RWPE1 (cell line): ENCODE measurements around the gene OSTN.

Experiments used
- CTCF ChIA-PET: fragments of 350-600 bp; sonication (Branson Sonifier 250); formaldehyde crosslinking; extraction: SDS; loops from one replicate; lab custom pipeline; 2021; lab: Yijun Ruan, JAX
- POLR2A ChIA-PET: fragments of 400-600 bp; formaldehyde crosslinking; extraction: SDS; loops from one replicate; lab custom pipeline; 2020; ENCODE audit warnings: antibody characterized with exemption; ENCODE audit not compliant: low non-redundant PET; lab: Yijun Ruan, JAX
- DNase-seq: peaks from one replicate; pipeline ENCODE4 v3.0.0; 2012; ENCODE audit warnings: low spot score
- H3K27ac ChIP-seq: fragments of 450-650 bp; 2 replicates; pipeline ENCODE4 v1.5.1; 2017
- TF ChIP-seq, protein P1 (sequence below): fragments of 450-650 bp; conservative IDR thresholded peaks from 2 replicates; pipeline ENCODE4 v1.5.1; 2017; ENCODE audit warnings: low read depth, mild to moderate bottlenecking

Gene OSTN, protein sequence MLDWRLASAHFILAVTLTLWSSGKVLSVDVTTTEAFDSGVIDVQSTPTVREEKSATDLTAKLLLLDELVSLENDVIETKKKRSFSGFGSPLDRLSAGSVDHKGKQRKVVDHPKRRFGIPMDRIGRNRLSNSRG

DNA sequence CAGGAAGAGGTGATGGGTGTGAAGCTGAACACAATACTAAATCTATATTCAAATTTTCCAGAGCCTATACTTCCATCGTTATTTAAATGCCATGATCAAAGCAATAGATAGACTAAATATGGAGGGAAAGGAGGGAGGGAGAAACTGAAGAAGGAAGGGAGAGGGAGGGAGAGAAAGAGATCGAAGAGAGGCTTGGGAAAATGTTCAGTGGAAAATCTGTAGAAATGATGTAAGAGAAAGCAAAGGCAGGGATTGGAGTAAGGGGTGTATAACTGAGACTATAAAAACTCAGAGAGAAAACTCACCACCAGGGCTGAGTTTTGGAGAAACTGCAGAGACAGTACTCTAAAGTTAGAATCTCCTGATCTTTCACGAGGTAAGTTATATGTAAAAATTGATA is at the start of gene OSTN:
OSTN (plus strand) TSS at position 310 of the 400 bp plus-strand sequence. CDS start 13,292 bp downstream, outside the sequence.
- TF ChIP-seq, protein P1, sequence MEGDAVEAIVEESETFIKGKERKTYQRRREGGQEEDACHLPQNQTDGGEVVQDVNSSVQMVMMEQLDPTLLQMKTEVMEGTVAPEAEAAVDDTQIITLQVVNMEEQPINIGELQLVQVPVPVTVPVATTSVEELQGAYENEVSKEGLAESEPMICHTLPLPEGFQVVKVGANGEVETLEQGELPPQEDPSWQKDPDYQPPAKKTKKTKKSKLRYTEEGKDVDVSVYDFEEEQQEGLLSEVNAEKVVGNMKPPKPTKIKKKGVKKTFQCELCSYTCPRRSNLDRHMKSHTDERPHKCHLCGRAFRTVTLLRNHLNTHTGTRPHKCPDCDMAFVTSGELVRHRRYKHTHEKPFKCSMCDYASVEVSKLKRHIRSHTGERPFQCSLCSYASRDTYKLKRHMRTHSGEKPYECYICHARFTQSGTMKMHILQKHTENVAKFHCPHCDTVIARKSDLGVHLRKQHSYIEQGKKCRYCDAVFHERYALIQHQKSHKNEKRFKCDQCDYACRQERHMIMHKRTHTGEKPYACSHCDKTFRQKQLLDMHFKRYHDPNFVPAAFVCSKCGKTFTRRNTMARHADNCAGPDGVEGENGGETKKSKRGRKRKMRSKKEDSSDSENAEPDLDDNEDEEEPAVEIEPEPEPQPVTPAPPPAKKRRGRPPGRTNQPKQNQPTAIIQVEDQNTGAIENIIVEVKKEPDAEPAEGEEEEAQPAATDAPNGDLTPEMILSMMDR = no peak
- no peak for DNase-seq
- ChIA-PET POLR2A (no interaction called here), CTCF (no interaction called here)
- no peak within 1 kb of the TSS for H3K27ac ChIP-seq

DNA sequence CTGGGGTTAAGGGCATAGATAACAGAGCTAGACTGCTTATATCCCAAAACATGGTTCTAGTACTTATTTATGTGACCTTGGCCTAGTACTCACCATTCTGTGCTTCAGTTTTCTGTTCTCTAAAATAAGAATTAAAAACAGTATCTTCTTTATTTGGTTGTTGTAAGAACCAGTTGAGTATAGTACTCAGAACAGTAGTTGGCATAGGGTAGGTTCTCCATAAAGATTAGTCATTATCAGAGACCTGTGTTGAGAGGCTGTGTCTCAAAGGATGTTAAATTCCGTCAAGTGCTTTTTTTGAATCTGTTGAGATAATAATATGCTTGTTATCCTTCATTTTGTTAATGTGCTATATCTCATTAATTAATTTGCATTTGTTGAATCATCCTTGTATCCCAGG is 47.4 kb upstream of the OSTN start:
- CTCF ChIA-PET = no interaction called here

DNA sequence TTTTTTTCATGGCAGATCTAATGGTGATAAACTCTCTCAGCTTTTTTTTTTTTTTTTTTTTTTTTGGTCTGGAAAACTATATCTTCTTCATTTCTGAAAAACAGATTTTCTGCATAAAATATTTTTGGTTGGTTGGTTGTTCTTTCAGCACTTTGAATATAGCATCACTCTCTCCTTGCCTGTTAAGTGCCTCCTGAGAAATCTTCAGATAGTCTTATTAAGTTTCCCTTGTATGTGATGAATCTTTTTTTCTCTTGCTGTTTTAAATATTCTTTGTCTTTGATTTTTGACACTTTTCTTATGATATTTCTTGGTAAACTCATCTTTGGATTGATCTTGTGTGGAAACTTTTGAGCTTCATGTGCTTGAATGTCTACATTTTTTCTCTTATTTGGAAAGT is 44.2 kb upstream of the OSTN start:
- ChIA-PET CTCF (interaction anchor here (0.5 kb wide), 1 partner anchor 321 kb away, joined by 3 read pairs; no protein-coding TSS in a partner anchor), POLR2A (no interaction called here)
- TF ChIP-seq, protein P1 = no peak
- H3K27ac ChIP-seq = no peak overlapping the region
- no peak for DNase-seq

More for the DNA sequence above, 47.4 kb upstream of the OSTN start:
- POLR2A ChIA-PET = no interaction called here
- TF ChIP-seq, protein P1 = no peak
- DNase-seq = no peak
- H3K27ac ChIP-seq = no peak overlapping the region

DNA sequence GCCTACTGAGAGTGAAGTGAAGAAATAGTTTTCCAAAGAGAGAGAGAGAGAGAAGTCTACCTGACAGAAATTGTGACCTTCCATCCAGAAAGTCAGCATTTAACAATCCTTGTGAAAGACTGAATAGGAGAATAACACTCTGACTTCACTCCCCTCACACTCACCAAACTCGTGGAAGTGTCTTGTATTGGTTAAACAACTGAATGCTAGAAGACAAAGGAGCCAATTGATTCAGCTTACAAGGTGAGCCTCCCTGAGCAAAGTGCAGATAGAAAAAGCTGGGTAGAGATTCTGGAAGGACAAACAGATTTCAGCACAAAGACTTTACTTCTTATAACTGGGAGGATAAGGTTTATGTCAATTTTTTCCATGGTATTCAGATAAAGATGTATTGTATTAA is 40.8 kb upstream of the OSTN start:
- H3K27ac ChIP-seq = no peak overlapping the region
- TF ChIP-seq, protein P1 = no peak
- POLR2A ChIA-PET = no interaction called here
- DNase-seq = no peak
- CTCF ChIA-PET = no interaction called here

DNA sequence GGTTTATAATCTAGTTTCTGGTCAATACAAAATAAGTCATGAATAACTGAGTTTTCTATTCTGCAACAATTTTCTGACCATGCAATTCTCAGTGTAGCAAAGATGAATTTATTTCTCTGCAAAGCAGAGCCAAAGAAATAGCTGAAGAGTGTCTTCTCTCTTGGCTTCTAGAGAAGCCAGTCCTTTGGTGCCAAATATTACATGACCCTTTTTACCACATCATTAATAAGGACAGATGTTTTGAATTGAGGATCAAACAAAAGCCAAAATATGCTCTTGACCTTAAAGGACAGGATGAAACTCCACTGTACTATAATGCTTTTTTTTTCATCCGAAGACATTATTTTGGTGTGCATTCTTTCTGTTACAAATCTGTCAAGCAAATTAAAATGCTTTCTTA is 40.2 kb upstream of the OSTN start:
- no peak overlapping the region for H3K27ac ChIP-seq
- TF ChIP-seq, protein P1 = no peak
- CTCF ChIA-PET = no interaction called here
- POLR2A ChIA-PET = no interaction called here
- DNase-seq = no peak

DNA sequence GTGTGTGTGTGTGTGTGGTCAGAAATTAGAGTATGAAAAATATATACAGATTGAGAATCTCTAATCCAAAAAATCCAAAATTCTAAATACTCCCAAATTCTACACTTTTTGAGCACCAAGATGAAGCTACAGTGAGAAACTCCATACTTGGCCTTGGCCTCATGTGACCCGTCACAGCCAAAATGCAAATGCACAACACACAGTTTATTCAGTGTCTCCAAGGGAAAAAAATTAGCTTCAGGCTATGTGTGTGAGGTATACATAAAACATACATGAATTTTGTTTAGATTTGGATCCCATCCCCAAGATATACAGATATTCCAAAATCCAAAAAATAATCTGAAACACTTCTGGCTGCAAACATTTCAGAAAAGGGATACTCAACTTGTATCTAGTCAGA is 33.2 kb upstream of the OSTN start:
- no peak overlapping the region for H3K27ac ChIP-seq
- TF ChIP-seq, protein P1 = no peak
- DNase-seq = no peak
- POLR2A ChIA-PET = no interaction called here
- CTCF ChIA-PET = no interaction called here
